Liver (tissue), 3 donors: ENCODE data around the gene ULK4.

Source experiments
- ATF3 ChIP-seq: IDR thresholded peaks from 2 replicates; pipeline ENCODE4 v1.6.1; 2016; ENCODE audit warnings: antibody characterized with exemption
- CTCF ChIP-seq: fragments of 150-350 bp; IDR thresholded peaks from 2 replicates; pipeline ENCODE4 v1.5.1; 2017; ENCODE audit warnings: improper control_type of control experiment, low read depth, low read length; ENCODE audit not compliant: missing input control
- MAX ChIP-seq: IDR thresholded peaks from 2 replicates; pipeline ENCODE4 v1.6.1; 2016; ENCODE audit warnings: antibody characterized with exemption
- RAD21 ChIP-seq, 2 donors: IDR thresholded peaks; 2 replicates each; pipeline ENCODE4 v1.6.1; 2016; ENCODE audit warnings: antibody characterized with exemption in 2 of 2, mild to moderate bottlenecking in 2 of 2
- SP1 ChIP-seq: IDR thresholded peaks from 2 replicates; pipeline ENCODE4 v1.6.1; 2018; ENCODE audit warnings: antibody characterized with exemption, mild to moderate bottlenecking
- TAF1 ChIP-seq: conservative IDR thresholded peaks from 2 replicates; pipeline ENCODE4 v1.6.1; 2016; ENCODE audit warnings: antibody characterized with exemption, mild to moderate bottlenecking
- donor health status: healthy.
- donor health status: healthy.

GRCh38 chr3:41503998-41504623 lies 457.8 kb downstream of the ULK4 start:
- no peak for TF ChIP-seq CTCF
- TF ChIP-seq TAF1: no peak
- no peak for TF ChIP-seq ATF3
- no peak for TF ChIP-seq RAD21 (IDR thresholded peaks at IDR 0.05)
- TF ChIP-seq SP1: no peak
- no peak for TF ChIP-seq MAX
